Measurements from ENCODE around the gene IBSP.

IBSP gene

DNA sequence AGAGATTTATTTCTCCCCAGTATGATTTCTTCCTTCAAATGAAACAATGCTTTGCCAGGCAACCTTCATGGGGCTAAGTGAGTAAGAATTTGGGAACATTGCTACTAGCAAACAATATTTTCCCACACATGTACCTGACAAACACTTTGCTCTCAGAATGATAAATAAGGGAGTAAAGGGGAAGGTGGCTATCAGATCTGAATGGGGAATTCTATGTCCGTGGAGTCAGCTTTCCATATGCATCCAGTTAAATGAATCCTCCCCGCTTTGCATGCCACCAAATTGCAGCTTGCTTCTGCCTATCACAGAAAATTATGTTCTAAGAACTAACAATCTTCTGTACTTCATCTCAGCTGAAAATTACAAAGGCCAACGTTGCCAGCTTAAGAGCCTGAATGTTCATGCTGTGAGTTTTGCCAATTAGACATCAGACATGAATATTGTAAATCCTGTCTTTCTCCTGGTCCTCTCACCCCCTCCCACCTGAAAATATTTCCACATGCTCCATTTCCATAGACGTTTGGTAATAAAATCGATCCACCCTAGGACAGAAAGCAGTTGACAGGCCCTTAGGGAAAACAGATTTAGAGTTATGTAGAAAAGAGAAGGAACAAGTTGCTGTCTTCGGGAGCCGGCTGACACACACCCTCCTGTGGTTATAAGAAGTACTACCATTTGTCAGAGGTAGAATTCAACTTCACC, 39.7 kb downstream of the IBSP start:
- no peak for DNase-seq (ENCODE audit: low read depth in 2 of 2)

DNA sequence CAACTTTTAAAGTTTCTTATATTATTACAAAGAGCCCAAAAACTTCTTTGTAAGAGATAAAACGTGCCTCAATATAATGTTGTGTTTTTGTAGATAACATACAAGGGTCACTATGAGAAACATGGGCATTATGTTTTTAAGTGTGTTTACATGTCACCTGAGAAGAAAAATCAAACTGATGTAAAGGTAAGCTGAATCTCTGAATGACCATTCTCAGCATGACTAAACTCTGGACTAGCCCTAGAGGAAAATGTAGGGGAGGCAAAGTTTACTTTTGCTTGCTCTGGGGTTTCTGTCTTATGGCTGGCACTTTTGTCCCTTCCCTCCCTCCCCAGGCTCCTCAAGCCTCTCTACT, 40.2 kb downstream of the IBSP start:
- DNase-seq (ENCODE audit: low read depth in 2 of 2), result no peak

DNA sequence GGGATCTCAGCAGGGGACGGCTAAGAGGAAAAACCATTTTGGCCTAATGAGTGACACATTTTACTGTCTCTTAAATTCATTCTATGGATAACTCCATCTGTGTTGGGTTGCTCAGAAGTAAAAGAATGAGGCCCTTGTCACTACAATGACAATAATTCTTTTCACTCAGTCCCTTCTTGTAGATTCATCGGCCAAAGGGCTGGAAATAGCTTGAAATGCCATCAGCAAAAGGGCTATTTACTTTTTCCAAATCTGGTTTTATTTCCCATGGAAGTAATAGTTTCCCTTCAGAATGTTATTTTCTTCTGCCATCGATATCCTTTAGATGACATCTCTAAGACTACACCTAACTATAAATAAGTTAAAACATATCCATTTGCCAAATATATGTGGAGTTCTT, 40.8 kb downstream of the IBSP start:
- DNase-seq (ENCODE audit: low read depth in 2 of 2), result no peak

DNA sequence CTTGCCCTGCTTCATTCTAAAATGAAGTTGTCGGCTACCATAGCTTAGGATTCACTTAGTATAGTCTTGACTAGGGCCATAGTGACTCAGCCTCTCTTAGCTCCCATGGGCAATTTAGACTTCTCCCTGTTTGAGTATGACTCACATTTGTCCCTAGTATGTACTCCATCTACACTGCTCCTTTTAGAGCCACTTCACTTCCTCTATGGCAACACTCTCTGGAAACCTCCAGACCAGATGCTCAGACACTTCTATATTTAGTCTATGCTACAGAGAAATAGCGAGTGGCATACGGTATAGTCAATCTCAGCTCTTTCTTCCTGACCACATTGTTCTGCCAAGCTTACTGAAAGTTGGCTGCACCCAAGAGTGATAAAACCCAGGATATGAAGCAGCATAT, 44.6 kb downstream of the IBSP start:
- DNase-seq (ENCODE audit: low read depth in 2 of 2), result no peak

- no peak for DNase-seq (ENCODE audit: low read depth in 2 of 2)
These were observed 45.1 kb downstream of the IBSP start for GRCh38 chr4:87844452-87844851.

DNA sequence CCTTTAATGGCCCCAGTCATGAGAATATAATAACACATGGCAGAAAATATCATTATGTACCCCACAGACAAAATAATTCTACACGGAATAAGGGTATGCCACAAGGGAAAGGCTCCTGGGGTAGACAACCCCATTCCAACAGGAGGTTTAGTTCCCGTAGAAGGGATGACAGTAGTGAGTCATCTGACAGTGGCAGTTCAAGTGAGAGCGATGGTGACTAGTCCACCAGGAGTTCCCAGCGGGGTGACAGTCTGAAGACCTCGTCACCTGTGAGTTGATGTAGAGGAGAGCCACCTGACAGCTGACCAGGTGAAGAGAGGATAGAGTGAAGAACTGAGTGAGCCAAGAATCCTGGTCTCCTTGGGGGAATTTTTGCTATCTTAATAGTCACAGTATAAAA, 46.9 kb downstream of the IBSP start:
- no peak for DNase-seq (ENCODE audit: low read depth in 2 of 2)

GRCh38 chr4:87848622-87849351, 49.4 kb downstream of the IBSP start:
- peak in 1 of 2 donors; percentile 4 for DNase-seq (ENCODE audit: low read depth in 2 of 2)

GRCh38 chr4:87849612-87850011, 50.3 kb downstream of the IBSP start:
- DNase-seq (ENCODE audit: low read depth in 2 of 2), result no peak

- no peak for DNase-seq (ENCODE audit: low read depth in 2 of 2)
These were observed 52.0 kb downstream of the IBSP start for GRCh38 chr4:87851332-87851731.

GRCh38 chr4:87851953-87852352, 52.6 kb downstream of the IBSP start:
- DNase-seq (ENCODE audit: low read depth in 2 of 2), result no peak

- DNase-seq (ENCODE audit: low read depth in 2 of 2), result no peak
These were observed 53.8 kb downstream of the IBSP start for GRCh38 chr4:87853108-87853507.

DNA sequence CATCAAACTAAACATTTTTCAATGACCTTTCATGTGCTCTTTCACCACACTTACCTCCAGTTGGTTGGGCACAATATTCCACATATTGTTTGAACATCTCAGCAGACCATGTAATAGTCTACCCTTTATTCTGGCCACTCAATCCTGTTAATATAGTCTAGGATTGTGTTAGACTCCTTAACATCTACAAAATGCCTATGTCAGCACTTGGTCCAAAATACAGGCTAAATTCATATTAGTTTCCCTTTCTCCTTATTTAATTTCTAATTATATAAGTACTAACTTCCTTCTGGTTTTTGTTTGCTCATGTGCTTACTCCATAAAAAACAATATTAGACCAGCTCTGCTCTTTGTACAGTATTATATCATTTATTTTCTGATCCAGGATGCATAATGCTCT, 54.5 kb downstream of the IBSP start:
- no peak for DNase-seq (ENCODE audit: low read depth in 2 of 2)

DNA sequence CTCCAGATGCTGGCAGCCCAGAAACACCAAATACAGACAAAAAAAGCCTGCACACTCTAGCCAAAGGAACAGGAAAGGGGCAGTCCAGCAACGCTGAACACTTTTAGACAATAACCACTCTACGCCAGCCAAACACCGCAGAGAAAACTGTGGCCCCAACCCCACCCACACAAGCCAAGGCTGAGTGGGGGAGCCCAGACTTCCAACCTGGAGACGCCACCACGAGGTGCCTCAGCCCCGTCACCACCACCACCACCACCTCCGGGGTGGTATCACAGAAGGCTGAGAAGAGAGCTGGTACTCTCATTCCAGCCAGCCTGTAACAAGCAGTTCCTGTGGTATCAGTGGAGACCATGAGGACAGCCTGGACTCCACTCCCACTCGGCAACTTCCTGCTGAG, 56.2 kb downstream of the IBSP start:
- DNase-seq (ENCODE audit: low read depth in 2 of 2), result no peak

DNA sequence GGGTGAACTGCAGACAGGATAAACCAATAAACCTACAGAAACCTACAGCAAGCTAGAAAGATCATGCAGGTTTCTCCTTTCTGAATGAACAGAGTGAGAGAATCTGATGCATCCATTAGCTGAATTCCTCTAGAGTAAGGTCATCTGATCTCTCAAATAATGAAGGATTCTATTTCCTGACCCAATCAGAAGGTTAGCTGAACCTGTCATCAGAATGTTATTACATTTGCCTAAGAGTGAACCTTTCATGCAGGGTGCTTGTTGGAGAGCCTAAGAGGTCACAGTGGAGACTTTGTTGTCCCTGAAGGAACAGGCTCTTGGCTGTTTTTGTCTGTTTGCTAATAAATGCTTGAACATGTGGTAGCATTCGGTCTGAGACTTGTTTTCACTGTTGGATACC, 57.5 kb downstream of the IBSP start:
- DNase-seq (ENCODE audit: low read depth in 2 of 2), result no peak

GRCh38 chr4:87857789-87858188, 58.4 kb downstream of the IBSP start:
- no peak for DNase-seq (ENCODE audit: low read depth in 2 of 2)
